Measurements from ENCODE around the gene PROCA1.

PROCA1 gene

DNA sequence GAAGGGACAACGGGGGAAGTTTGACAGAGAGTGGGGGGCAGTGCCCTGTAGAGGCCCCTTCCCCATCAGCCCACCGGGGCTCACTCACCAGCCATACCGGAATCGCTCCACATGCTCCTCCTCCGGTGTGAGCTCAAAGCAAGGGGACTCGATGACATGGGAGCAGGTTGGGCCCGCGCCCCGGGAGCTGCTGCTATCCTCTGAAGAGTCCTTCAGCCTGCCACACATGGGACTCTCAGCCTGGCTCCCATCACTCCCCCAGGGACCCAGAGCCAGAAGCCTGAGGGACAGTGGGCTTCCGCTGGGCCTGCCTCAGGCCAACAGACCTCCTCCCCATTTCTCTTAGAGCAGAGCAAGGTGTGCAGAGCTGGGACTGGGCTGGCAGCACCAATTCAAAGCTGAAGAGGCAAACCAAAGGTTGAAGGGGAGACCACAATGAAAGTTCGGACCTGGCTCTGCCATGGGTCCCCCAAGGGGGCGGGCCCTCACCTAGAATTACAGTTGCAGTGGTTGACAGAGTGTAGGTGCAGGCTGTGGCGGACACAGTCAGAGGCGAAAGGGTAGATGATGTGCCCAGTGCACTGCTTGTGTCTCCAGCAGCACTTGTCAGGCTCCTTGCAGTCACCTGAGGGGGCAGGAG, 7.3 kb downstream of the PROCA1 start:
- Histone ChIP-seq H3K9me3 (ENCODE audit: insufficient read depth, low read length, severe bottlenecking) (no peaks in the 10 kb centered on the region), H3K27me3 (ENCODE audit: insufficient read depth, low read length, poor library complexity) (no peaks in the 10 kb centered on the region), H3K9ac (ENCODE audit: low read depth, low read length) (no peak overlapping the region), H2AFZ (ENCODE audit: low read depth, low read length) (no peak overlapping the region), H3K36me3 (ENCODE audit: insufficient read depth, low read length) (peaks cover 53% of the 10 kb centered on the region), H3K79me2 (ENCODE audit: insufficient read depth, low read length) (no peaks in the 10 kb centered on the region), H3K4me1 (ENCODE audit: insufficient read depth, low read length) (no peaks in the 10 kb centered on the region), H3K27ac (ENCODE audit: low read length) (no peak overlapping the region), H3K4me2 (ENCODE audit: insufficient read depth, low read length) (no peak overlapping the region), H3K4me3 (ENCODE audit: low read depth in 1 of 2, low read length in 2 of 2) (no peak overlapping the region), H4K20me1 (ENCODE audit: insufficient read depth, low read length) (0 out of 2 replicates have a peak, but pooled peaks cover 4% of the 10 kb centered on the region)
- no peak for TF ChIP-seq EZH2 (IDR thresholded peaks at IDR 0.05; ENCODE audit: borderline replicate concordance, low read depth, low read length, severe bottlenecking)
- DNase-seq (no peak), ATAC-seq (ENCODE audit: insufficient read depth, low read depth) (no peak)

GRCh38 chr17:28703552-28704218, 8.0 kb downstream of the PROCA1 start:
- Histone ChIP-seq H3K27ac (ENCODE audit: low read length) (no peak overlapping the region), H3K4me2 (ENCODE audit: insufficient read depth, low read length) (no peak overlapping the region), H4K20me1 (ENCODE audit: insufficient read depth, low read length) (0 out of 2 replicates have a peak, but pooled peaks cover 4% of the 10 kb centered on the region), H3K36me3 (ENCODE audit: insufficient read depth, low read length) (peaks cover 60% of the 10 kb centered on the region), H2AFZ (ENCODE audit: low read depth, low read length) (no peak overlapping the region), H3K9me3 (ENCODE audit: insufficient read depth, low read length, severe bottlenecking) (no peaks in the 10 kb centered on the region), H3K4me1 (ENCODE audit: insufficient read depth, low read length) (no peaks in the 10 kb centered on the region), H3K4me3 (ENCODE audit: low read depth in 1 of 2, low read length in 2 of 2) (no peak overlapping the region), H3K9ac (ENCODE audit: low read depth, low read length) (no peak overlapping the region), H3K27me3 (ENCODE audit: insufficient read depth, low read length, poor library complexity) (no peaks in the 10 kb centered on the region), H3K79me2 (ENCODE audit: insufficient read depth, low read length) (no peaks in the 10 kb centered on the region)
- no peak for TF ChIP-seq EZH2 (IDR thresholded peaks at IDR 0.05; ENCODE audit: borderline replicate concordance, low read depth, low read length, severe bottlenecking)
- no peak for TF ChIP-seq CTCF (IDR thresholded peaks at IDR 0.05; ENCODE audit: borderline replicate concordance, extremely low read depth, low read length, poor library complexity, severe bottlenecking)
- no peak for ATAC-seq (ENCODE audit: insufficient read depth, low read depth)
- DNase-seq: no peak

GRCh38 chr17:28702752-28703150, 8.9 kb downstream of the PROCA1 start:
- no peaks in the 10 kb centered on the region for H3K27me3 ChIP-seq (ENCODE audit: insufficient read depth, low read length, poor library complexity)
- DNase-seq: no peak
- H3K9me3 ChIP-seq (ENCODE audit: insufficient read depth, low read length, severe bottlenecking): no peaks in the 10 kb centered on the region
- no peak overlapping the region for H3K9ac ChIP-seq (ENCODE audit: low read depth, low read length)
- H3K36me3 ChIP-seq (ENCODE audit: insufficient read depth, low read length): peaks cover 69% of the 10 kb centered on the region
- 0 out of 2 replicates have a peak, but pooled peaks cover 4% of the 10 kb centered on the region for H4K20me1 ChIP-seq (ENCODE audit: insufficient read depth, low read length)
- TF ChIP-seq CTCF (IDR thresholded peaks at IDR 0.05; ENCODE audit: borderline replicate concordance, extremely low read depth, low read length, poor library complexity, severe bottlenecking): no peak
- no peak for TF ChIP-seq EZH2 (IDR thresholded peaks at IDR 0.05; ENCODE audit: borderline replicate concordance, low read depth, low read length, severe bottlenecking)
- no peak overlapping the region for H2AFZ ChIP-seq (ENCODE audit: low read depth, low read length)
- H3K27ac ChIP-seq (ENCODE audit: low read length): no peak overlapping the region
- no peaks in the 10 kb centered on the region for H3K79me2 ChIP-seq (ENCODE audit: insufficient read depth, low read length)
- H3K4me1 ChIP-seq (ENCODE audit: insufficient read depth, low read length): no peaks in the 10 kb centered on the region
- no peak overlapping the region for H3K4me2 ChIP-seq (ENCODE audit: insufficient read depth, low read length)
- ATAC-seq (ENCODE audit: insufficient read depth, low read depth): no peak
- no peak overlapping the region for H3K4me3 ChIP-seq (ENCODE audit: low read depth in 1 of 2, low read length in 2 of 2)

GRCh38 chr17:28702026-28702751, 9.5 kb downstream of the PROCA1 start:
- Histone ChIP-seq H2AFZ (ENCODE audit: low read depth, low read length) (no peak overlapping the region), H3K9me3 (ENCODE audit: insufficient read depth, low read length, severe bottlenecking) (no peaks in the 10 kb centered on the region), H3K79me2 (ENCODE audit: insufficient read depth, low read length) (no peaks in the 10 kb centered on the region), H3K27ac (ENCODE audit: low read length) (no peak overlapping the region), H3K9ac (ENCODE audit: low read depth, low read length) (no peak overlapping the region), H4K20me1 (ENCODE audit: insufficient read depth, low read length) (0 out of 2 replicates have a peak, but pooled peaks cover 4% of the 10 kb centered on the region), H3K36me3 (ENCODE audit: insufficient read depth, low read length) (peaks cover 75% of the 10 kb centered on the region), H3K4me3 (ENCODE audit: low read depth in 1 of 2, low read length in 2 of 2) (no peak overlapping the region), H3K4me1 (ENCODE audit: insufficient read depth, low read length) (no peaks in the 10 kb centered on the region), H3K4me2 (ENCODE audit: insufficient read depth, low read length) (no peak overlapping the region), H3K27me3 (ENCODE audit: insufficient read depth, low read length, poor library complexity) (no peaks in the 10 kb centered on the region)
- TF ChIP-seq CTCF (IDR thresholded peaks at IDR 0.05; ENCODE audit: borderline replicate concordance, extremely low read depth, low read length, poor library complexity, severe bottlenecking): no peak
- ATAC-seq (ENCODE audit: insufficient read depth, low read depth): no peak
- DNase-seq: no peak
